HepG2 (cell line): ENCODE results near the gene METTL25. TPM values are rescaled to one million over a fixed set of nuclear protein-coding genes. Genes with fewer than 3 reads are reported as not detected.

ENCODE experiments used
- ATAC-seq: fragments of 200-7000 bp; cut with Tn5 transposase; 3 replicates; pipeline ENCODE4 v1.9.1; 2020; ENCODE audit warnings: mild to moderate bottlenecking, moderate library complexity
- BruUV-seq: library from RNA; stranded (reverse); fragments of 400-500 nt; replicated peaks from 2 replicates; lab custom pipeline; 2021; lab: Mats Ljungman, UMichigan
- CTCF ChIA-PET: fragments of 300-600 bp; formaldehyde crosslinking; extraction: SDS; loops from one replicate; lab custom pipeline; 2021; ENCODE audit warnings: low total read pairs, inconsistent platforms, low intra/inter-chr PET ratio; lab: Yijun Ruan, JAX
- POLR2A ChIA-PET: fragments of 350-600 bp; sonication (Branson Sonifier 250); formaldehyde crosslinking; loops from one replicate; lab custom pipeline; 2020; ENCODE audit warnings: antibody characterized with exemption, inconsistent platforms; lab: Yijun Ruan, JAX
- DNase-seq: peaks from one replicate; pipeline ENCODE4 v3.0.0-alpha.2; 2015; ENCODE audit warnings: low spot score
- FAIRE-seq: peaks from 3 replicates; lab custom pipeline; 2011; peaks lifted over from hg19 to GRCh38; lab: Jason Lieb, UNC
- H2AFZ ChIP-seq: one replicate; pipeline ENCODE4 v1.6.1; 2011; ENCODE audit warnings: low read length, inconsistent platforms
- H3K27ac ChIP-seq: fragments of 300-600 bp; 3 replicates; pipeline ENCODE4 v1.8.0; 2011; ENCODE audit warnings: mixed run types, mild to moderate bottlenecking, mixed read lengths, low read length, inconsistent platforms; ENCODE audit not compliant: insufficient read depth; ENCODE audit errors: extremely low read length
- H3K27me3 ChIP-seq, 2 experiments: fragments of 200-600 bp in 1 of 2; 2 replicates in 1 of 2; 3 replicates in 1 of 2; pipeline versions ENCODE4 v1.6.0 to v1.8.0; 2011; ENCODE audit warnings: low read length in 2 of 2, mild to moderate bottlenecking in 2 of 2, moderate library complexity in 2 of 2, inconsistent platforms in 1 of 2; ENCODE audit not compliant: insufficient read depth in 2 of 2, control insufficient read depth in 1 of 2
- H3K36me3 ChIP-seq, 2 experiments: fragments of 200-600 bp in 1 of 2; replicated peaks in 1 of 2; 2 replicates in 1 of 2; 3 replicates in 1 of 2; pipeline versions ENCODE4 v1.5.1 to v1.8.0; 2011; ENCODE audit warnings: low read length in 2 of 2, inconsistent platforms in 1 of 2; ENCODE audit not compliant: insufficient read depth in 2 of 2, control insufficient read depth in 1 of 2
- H3K4me1 ChIP-seq: 2 replicates; pipeline ENCODE4 v1.5.1; 2012; ENCODE audit warnings: low read length, inconsistent platforms; ENCODE audit not compliant: insufficient read depth
- H3K4me2 ChIP-seq: 2 replicates; pipeline ENCODE4 v1.6.0; 2011; ENCODE audit warnings: low read depth, low read length, inconsistent platforms
- H3K4me3 ChIP-seq, 3 experiments: fragments of 200-600 bp in 1 of 3; sonication (generic), shearing (Covaris generic) in 1 of 3; replicated peaks in 1 of 3; 2 replicates each; pipeline ENCODE4 v1.5.1; 2011 to 2016; ENCODE audit warnings: low read length in 3 of 3, inconsistent platforms in 2 of 3, low read depth in 2 of 3, mild to moderate bottlenecking in 2 of 3, control low read depth in 1 of 3, mixed read lengths in 1 of 3; ENCODE audit not compliant: insufficient read depth in 1 of 3
- H3K79me2 ChIP-seq: one replicate; pipeline ENCODE4 v1.6.1; 2011; ENCODE audit warnings: low read length, inconsistent platforms; ENCODE audit not compliant: insufficient read depth
- H3K9ac ChIP-seq: 2 replicates; pipeline ENCODE4 v1.6.0; 2011; ENCODE audit warnings: mild to moderate bottlenecking, low read depth, low read length, inconsistent platforms; ENCODE audit not compliant: insufficient read depth
- H3K9me3 ChIP-seq: 2 replicates; pipeline ENCODE4 v1.5.1; 2012; ENCODE audit warnings: mild to moderate bottlenecking, low read length
- H4K20me1 ChIP-seq: 2 replicates; pipeline ENCODE4 v1.6.0; 2011; ENCODE audit warnings: inconsistent platforms, mild to moderate bottlenecking, low read length, moderate library complexity; ENCODE audit not compliant: insufficient read depth
- ADNP ChIP-seq: sonication (generic); formaldehyde crosslinking; IDR thresholded peaks from 2 replicates; pipeline ENCODE4 v1.4.0; 2020; ENCODE audit warnings: missing genetic modification reagents
- ARNTL ChIP-seq: sonication (generic); formaldehyde crosslinking; IDR thresholded peaks from 2 replicates; pipeline ENCODE4 v1.4.0; 2020; ENCODE audit warnings: mild to moderate bottlenecking, missing genetic modification reagents
- ATF7 ChIP-seq, 2 experiments: fragments of 450-650 bp in 1 of 2; sonication (generic) in 1 of 2; formaldehyde crosslinking in 1 of 2; IDR thresholded peaks; 2 replicates each; pipeline versions ENCODE4 v1.4.0 to v1.6.1; 2016 to 2020; ENCODE audit warnings: antibody characterized with exemption in 1 of 2, mild to moderate bottlenecking in 1 of 2, missing genetic modification reagents in 1 of 2
- CBFB ChIP-seq: sonication (generic); formaldehyde crosslinking; IDR thresholded peaks from 2 replicates; pipeline ENCODE4 v1.4.0; 2020; ENCODE audit warnings: missing genetic modification reagents
- GPN1 ChIP-seq: sonication (generic); formaldehyde crosslinking; IDR thresholded peaks from 2 replicates; pipeline ENCODE4 v1.5.1; 2020; ENCODE audit warnings: missing genetic modification reagents, borderline replicate concordance
- HIVEP1 ChIP-seq: sonication (generic); formaldehyde crosslinking; IDR thresholded peaks from 2 replicates; pipeline ENCODE4 v1.4.0; 2020; ENCODE audit warnings: mild to moderate bottlenecking, missing genetic modification reagents
- JARID2 ChIP-seq: sonication (generic); formaldehyde crosslinking; IDR thresholded peaks from 2 replicates; pipeline ENCODE4 v1.8.1; 2023; ENCODE audit warnings: missing genetic modification reagents, inconsistent platforms; ENCODE audit not compliant: insufficient replicate concordance
- POLR2AphosphoS2 ChIP-seq: IDR thresholded peaks from 2 replicates; pipeline ENCODE4 v1.6.1; 2011; ENCODE audit warnings: low read depth, low read length, improper control_type of control experiment
- RBM22 ChIP-seq: fragments of 200-400 bp; formaldehyde crosslinking; optimal IDR thresholded peaks from 2 replicates; pipeline ENCODE3; 2017; ENCODE audit warnings: mild to moderate bottlenecking, low read length, moderate library complexity
- SCMH1 ChIP-seq: sonication (generic); formaldehyde crosslinking; IDR thresholded peaks from 2 replicates; pipeline ENCODE4 v1.9.0; 2021; ENCODE audit warnings: missing genetic modification reagents, mild to moderate bottlenecking, borderline replicate concordance
- ZNF235 ChIP-seq: sonication (generic); formaldehyde crosslinking; IDR thresholded peaks from 2 replicates; pipeline ENCODE4 v1.8.1; 2023; ENCODE audit warnings: mild to moderate bottlenecking, missing genetic modification reagents, borderline replicate concordance
- ZNF556 ChIP-seq: sonication (generic); formaldehyde crosslinking; IDR thresholded peaks from 2 replicates; pipeline ENCODE4 v1.4.0; 2020; ENCODE audit warnings: mild to moderate bottlenecking, missing genetic modification reagents, borderline replicate concordance
- WGBS: methylation state at CpG from one replicate; pipeline ENCODE4 v1.1.6; 2017; ENCODE audit warnings: low lambda C conversion rate; 5-methylcytosine and 5-hydroxymethylcytosine counted together
- in situ Hi-C: cut with HindIII; loops from 2 replicates; pipeline ENCODE4 v1.10.0; 2017; ENCODE audit warnings: low pct_unique_long_range_greater_than_20kb; ENCODE audit not compliant: extremely low pct_ligation_motif_present
- intact Hi-C: fragments of 100-400 bp; cut with micrococcal nuclease; formaldehyde crosslinking; loops from one replicate; pipeline ENCODE4 v1.10.0; 2022; ENCODE audit not compliant: unreplicated experiment
- polyA plus RNA-seq, 8 experiments: library from polyadenylated mRNA; depleted of rRNA in 3 of 8; stranded (reverse) in 7 of 8; unstranded in 1 of 8; fragments of >200 nt; fragmentation: Illumina TruSeq in 4 of 8; extraction: Trizol in 4 of 8; gene quantifications; 2 replicates each; pipeline versions ENCODE4 v1.2.1 to v1.2.3, GENCODE V29; 2011 to 2016; ENCODE audit warnings: low read depth in 4 of 8, missing spikeins in 1 of 8, mixed read lengths in 1 of 8; ENCODE audit not compliant: insufficient read depth in 1 of 8
- total RNA-seq, 5 experiments: library from RNA; depleted of rRNA; stranded (reverse); fragments of >200 nt; fragmentation: Illumina TruSeq; extraction: Trizol; gene quantifications; 2 replicates each; pipeline ENCODE4 v1.2.3, GENCODE V29; 2016; ENCODE audit warnings: low read depth in 1 of 5

Gene METTL25
- total and polyA plus RNA-seq, 2 of the 13 experiments (the other 11 are each of a cell fraction or from before 2014, with no cell fraction given): 2.2 to 7.8 TPM

DNA sequence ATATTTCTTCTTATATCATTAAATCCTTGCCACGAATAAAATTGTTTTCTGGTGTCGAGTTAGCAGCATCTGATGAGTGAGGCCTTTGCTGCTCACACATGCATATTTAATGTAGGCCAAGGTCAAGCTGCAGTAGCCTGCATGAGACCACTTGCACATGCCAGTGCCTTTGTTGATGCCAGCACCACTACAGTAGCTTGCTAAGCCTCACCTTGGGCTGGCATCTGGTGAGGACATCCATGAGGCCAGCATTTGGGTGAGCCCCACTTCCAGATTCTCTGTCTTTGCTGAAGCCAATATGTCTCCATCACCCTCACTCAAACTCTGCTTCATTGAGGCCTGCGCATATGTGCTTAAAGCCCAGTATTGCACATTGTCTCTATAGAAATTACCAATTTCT lies 8.2 kb upstream of the METTL25 start (continued):
- no peak for TF ChIP-seq ARNTL (CRISPR knock-in tag)
- no peak for TF ChIP-seq HIVEP1 (CRISPR knock-in tag)
- TF ChIP-seq JARID2: no peak
- TF ChIP-seq ZNF556 (CRISPR knock-in tag): no peak
- no peak for TF ChIP-seq ADNP (CRISPR knock-in tag)
- no peak for TF ChIP-seq GPN1

DNA sequence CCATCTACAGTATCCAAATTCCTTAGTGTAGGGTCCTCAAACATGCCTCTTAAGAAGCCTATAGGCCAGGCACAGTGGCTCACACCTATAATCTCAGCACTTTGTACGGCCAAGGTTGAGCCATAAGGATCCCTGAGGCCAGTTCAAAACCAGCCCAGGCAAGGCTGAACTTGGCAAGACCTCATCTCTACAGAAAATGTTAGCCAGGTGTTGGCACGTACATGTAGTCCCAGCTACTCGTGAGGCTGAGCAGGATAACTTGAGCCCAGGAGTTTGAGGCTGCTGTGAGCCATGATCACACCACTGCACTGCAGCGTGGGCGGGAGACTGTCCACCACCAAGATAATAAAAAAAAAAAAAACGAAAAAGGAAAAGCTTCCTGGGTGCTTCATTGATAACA lies 6.9 kb upstream of the METTL25 start:
- Histone ChIP-seq H3K9ac (no peak overlapping the region), H3K4me1 (peaks cover 14% of the 10 kb centered on the region), H3K4me3 (no peak overlapping the region)
- 91% methylated on average over 6 of the region's 6 CpGs for WGBS
- TF ChIP-seq ZNF235 (CRISPR knock-in tag): no peak
- peak; percentile 59 for TF ChIP-seq RBM22
- no peak for TF ChIP-seq CBFB (CRISPR knock-in tag)
- TF ChIP-seq SCMH1: no peak
- TF ChIP-seq ATF7 (IDR thresholded peaks at IDR 0.05): no peak
- TF ChIP-seq ATF7 (CRISPR knock-in tag; IDR thresholded peaks at IDR 0.05): no peak
- 0 out of 2 replicates have a peak, but pooled peaks have one; percentile 4 for TF ChIP-seq POLR2AphosphoS2
- TF ChIP-seq, all 625 proteins: peak for 2
- ChIA-PET POLR2A (no interaction called here), CTCF (no interaction called here)
- H2AFZ ChIP-seq: no peak overlapping the region
- H3K27ac ChIP-seq: no peak overlapping the region
- H3K9me3 ChIP-seq: no peaks in the 10 kb centered on the region
- intact Hi-C loops: loop anchor here (10.0 kb wide), 1 partner anchor 707 kb away; no protein-coding TSS in a partner anchor
- peak; percentile 47 for ATAC-seq
- H3K79me2 ChIP-seq: peaks cover 11% of the 10 kb centered on the region
- DNase-seq: no peak
- FAIRE-seq: no peak
- no TSS peak for BruUV-seq
- peaks cover 1 to 39% of the 10 kb centered on the region in 2 experiments; a peak in 3 of 5 replicates for H3K36me3 ChIP-seq
- in situ Hi-C loops: no loop called here
- no peaks in the 10 kb centered on the region; the same call in 1 of the 2 replicates for H4K20me1 ChIP-seq
- H3K27me3 ChIP-seq: no peaks in the 10 kb centered on the region
- H3K4me2 ChIP-seq: no peak overlapping the region
